Neural cell (in vitro differentiated cells): ENCODE measurements around the gene CYP2W1.

Experiments used
- EP300 ChIP-seq: fragments of 450-650 bp; conservative IDR thresholded peaks from 2 replicates; pipeline ENCODE4 v1.6.1; 2014; ENCODE audit warnings: antibody characterized with exemption, mild to moderate bottlenecking, moderate library complexity; ENCODE audit not compliant: poor library complexity, severe bottlenecking
- EZH2 ChIP-seq: fragments of 200-600, 300-800 bp; shearing (Covaris generic), sonication (generic); IDR thresholded peaks from 2 replicates; pipeline ENCODE4 v1.6.1; 2014; ENCODE audit warnings: antibody characterized with exemption, low read length, borderline replicate concordance, mild to moderate bottlenecking; ENCODE audit not compliant: insufficient read depth, poor library complexity, severe bottlenecking
- TAF1 ChIP-seq: IDR thresholded peaks from 2 replicates; pipeline ENCODE4 v1.6.1; 2012; ENCODE audit warnings: low read depth
- TF ChIP-seq, protein P1 (sequence below): fragments of 450-650 bp; IDR thresholded peaks from 2 replicates; pipeline ENCODE4 v1.5.1; 2014; ENCODE audit warnings: antibody characterized with exemption, mild to moderate bottlenecking, moderate library complexity; ENCODE audit not compliant: poor library complexity, severe bottlenecking
- TF ChIP-seq, protein P2 (sequence below): IDR thresholded peaks from 2 replicates; pipeline ENCODE4 v1.6.1; 2012; ENCODE audit warnings: borderline replicate concordance

DNA sequence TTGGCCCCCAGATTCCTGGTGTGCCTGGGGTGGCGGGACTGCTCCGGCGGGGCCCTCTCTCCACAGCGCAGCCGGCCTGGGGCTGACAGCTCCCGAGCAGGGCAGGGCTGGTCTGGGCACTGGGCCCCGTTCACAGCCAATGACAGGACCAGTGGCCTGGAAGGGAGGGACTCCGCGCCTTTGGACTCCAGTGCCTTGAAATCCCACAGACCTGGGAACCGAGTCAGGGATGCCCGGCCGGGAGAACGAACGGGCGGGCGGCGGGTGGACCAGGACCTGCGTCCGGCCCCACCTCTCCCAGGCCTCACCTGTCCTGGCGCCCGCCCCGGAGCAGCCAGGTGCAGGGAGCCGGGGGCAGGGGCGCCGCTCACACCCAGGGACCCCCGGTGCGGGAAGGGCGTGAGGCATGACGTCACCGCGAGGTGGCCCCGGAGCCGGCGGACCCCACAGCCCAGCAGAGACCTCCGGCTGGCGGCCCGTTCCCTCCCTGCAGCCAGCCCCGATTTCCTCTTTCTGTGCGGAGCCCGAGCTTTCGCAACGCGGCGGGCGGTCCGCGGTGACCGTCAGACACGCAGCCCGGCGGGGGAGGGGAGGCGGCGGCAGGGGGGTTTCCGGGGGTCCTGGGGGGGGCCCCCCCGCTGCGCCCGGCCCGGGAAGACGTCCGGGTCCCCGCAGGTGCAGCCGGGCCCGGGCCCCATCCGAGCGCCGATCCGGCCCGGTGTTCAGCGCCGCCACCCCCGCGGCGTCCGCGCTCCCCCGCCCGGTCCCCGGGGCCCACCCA lies 29.2 kb upstream of the CYP2W1 start:
- TF ChIP-seq, protein P1, sequence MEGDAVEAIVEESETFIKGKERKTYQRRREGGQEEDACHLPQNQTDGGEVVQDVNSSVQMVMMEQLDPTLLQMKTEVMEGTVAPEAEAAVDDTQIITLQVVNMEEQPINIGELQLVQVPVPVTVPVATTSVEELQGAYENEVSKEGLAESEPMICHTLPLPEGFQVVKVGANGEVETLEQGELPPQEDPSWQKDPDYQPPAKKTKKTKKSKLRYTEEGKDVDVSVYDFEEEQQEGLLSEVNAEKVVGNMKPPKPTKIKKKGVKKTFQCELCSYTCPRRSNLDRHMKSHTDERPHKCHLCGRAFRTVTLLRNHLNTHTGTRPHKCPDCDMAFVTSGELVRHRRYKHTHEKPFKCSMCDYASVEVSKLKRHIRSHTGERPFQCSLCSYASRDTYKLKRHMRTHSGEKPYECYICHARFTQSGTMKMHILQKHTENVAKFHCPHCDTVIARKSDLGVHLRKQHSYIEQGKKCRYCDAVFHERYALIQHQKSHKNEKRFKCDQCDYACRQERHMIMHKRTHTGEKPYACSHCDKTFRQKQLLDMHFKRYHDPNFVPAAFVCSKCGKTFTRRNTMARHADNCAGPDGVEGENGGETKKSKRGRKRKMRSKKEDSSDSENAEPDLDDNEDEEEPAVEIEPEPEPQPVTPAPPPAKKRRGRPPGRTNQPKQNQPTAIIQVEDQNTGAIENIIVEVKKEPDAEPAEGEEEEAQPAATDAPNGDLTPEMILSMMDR: no peak
- TF ChIP-seq EZH2 (no peak), EP300 (no peak), TAF1 (no peak)
- TF ChIP-seq, protein P2, sequence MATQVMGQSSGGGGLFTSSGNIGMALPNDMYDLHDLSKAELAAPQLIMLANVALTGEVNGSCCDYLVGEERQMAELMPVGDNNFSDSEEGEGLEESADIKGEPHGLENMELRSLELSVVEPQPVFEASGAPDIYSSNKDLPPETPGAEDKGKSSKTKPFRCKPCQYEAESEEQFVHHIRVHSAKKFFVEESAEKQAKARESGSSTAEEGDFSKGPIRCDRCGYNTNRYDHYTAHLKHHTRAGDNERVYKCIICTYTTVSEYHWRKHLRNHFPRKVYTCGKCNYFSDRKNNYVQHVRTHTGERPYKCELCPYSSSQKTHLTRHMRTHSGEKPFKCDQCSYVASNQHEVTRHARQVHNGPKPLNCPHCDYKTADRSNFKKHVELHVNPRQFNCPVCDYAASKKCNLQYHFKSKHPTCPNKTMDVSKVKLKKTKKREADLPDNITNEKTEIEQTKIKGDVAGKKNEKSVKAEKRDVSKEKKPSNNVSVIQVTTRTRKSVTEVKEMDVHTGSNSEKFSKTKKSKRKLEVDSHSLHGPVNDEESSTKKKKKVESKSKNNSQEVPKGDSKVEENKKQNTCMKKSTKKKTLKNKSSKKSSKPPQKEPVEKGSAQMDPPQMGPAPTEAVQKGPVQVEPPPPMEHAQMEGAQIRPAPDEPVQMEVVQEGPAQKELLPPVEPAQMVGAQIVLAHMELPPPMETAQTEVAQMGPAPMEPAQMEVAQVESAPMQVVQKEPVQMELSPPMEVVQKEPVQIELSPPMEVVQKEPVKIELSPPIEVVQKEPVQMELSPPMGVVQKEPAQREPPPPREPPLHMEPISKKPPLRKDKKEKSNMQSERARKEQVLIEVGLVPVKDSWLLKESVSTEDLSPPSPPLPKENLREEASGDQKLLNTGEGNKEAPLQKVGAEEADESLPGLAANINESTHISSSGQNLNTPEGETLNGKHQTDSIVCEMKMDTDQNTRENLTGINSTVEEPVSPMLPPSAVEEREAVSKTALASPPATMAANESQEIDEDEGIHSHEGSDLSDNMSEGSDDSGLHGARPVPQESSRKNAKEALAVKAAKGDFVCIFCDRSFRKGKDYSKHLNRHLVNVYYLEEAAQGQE: no peak
